HepG2 (cell line): Measurements from ENCODE around the gene AURKA. TPM values are rescaled to one million over a fixed set of nuclear protein-coding genes. Genes with fewer than 3 reads are reported as not detected.

Source experiments
- AKAP8 ChIP-seq: sonication (generic); formaldehyde crosslinking; IDR thresholded peaks from 2 replicates; pipeline ENCODE4 v1.5.1; 2020; ENCODE audit warnings: mild to moderate bottlenecking, missing genetic modification reagents
- BORCS8-MEF2B ChIP-seq: sonication (generic); formaldehyde crosslinking; IDR thresholded peaks from 2 replicates; pipeline ENCODE4 v1.8.0; 2022; ENCODE audit warnings: mild to moderate bottlenecking, missing genetic modification reagents
- CENPT ChIP-seq: sonication (generic); formaldehyde crosslinking; IDR thresholded peaks from 2 replicates; pipeline ENCODE4 v1.8.0; 2022; ENCODE audit warnings: low read depth, mild to moderate bottlenecking, moderate library complexity, missing genetic modification reagents
- DPF2 ChIP-seq: sonication (generic); formaldehyde crosslinking; IDR thresholded peaks from 2 replicates; pipeline ENCODE4 v1.4.0; 2020; ENCODE audit warnings: mild to moderate bottlenecking, low read depth, missing genetic modification reagents, borderline replicate concordance
- EED ChIP-seq: sonication (generic); formaldehyde crosslinking; IDR thresholded peaks from 2 replicates; pipeline ENCODE4 v1.5.0; 2020; ENCODE audit warnings: mild to moderate bottlenecking, missing genetic modification reagents
- HOXA5 ChIP-seq: sonication (generic); formaldehyde crosslinking; IDR thresholded peaks from 2 replicates; pipeline ENCODE4 v1.4.0; 2020; ENCODE audit warnings: missing genetic modification reagents
- HOXA7 ChIP-seq: sonication (generic); formaldehyde crosslinking; IDR thresholded peaks from 2 replicates; pipeline ENCODE4 v1.8.1; 2022; ENCODE audit warnings: mild to moderate bottlenecking, missing genetic modification reagents, moderate library complexity
- KDM4B ChIP-seq: sonication (generic); formaldehyde crosslinking; IDR thresholded peaks from 2 replicates; pipeline ENCODE4 v1.4.0; 2020; ENCODE audit warnings: missing genetic modification reagents
- MTF2 ChIP-seq: sonication (generic); formaldehyde crosslinking; IDR thresholded peaks from 2 replicates; pipeline ENCODE4 v1.5.0; 2020; ENCODE audit warnings: missing genetic modification reagents, borderline replicate concordance
- NFE2L1 ChIP-seq: sonication (generic); formaldehyde crosslinking; IDR thresholded peaks from 2 replicates; pipeline ENCODE4 v1.4.0; 2020; ENCODE audit warnings: missing genetic modification reagents, mild to moderate bottlenecking, borderline replicate concordance
- PCBP2 ChIP-seq: fragments of 200-400 bp; formaldehyde crosslinking; optimal IDR thresholded peaks from 2 replicates; pipeline ENCODE3; 2018; ENCODE audit warnings: low read length, low read depth; ENCODE audit not compliant: poor library complexity, severe bottlenecking
- SALL2 ChIP-seq: sonication (generic); formaldehyde crosslinking; IDR thresholded peaks from 2 replicates; pipeline ENCODE4 v1.8.1; 2023; ENCODE audit warnings: mild to moderate bottlenecking, missing genetic modification reagents, inconsistent platforms
- SIX4 ChIP-seq: sonication (generic); formaldehyde crosslinking; IDR thresholded peaks from 2 replicates; pipeline ENCODE4 v1.4.0; 2020; ENCODE audit warnings: missing genetic modification reagents
- TAF1 ChIP-seq: sonication (generic); formaldehyde crosslinking; IDR thresholded peaks from 2 replicates; pipeline ENCODE4 v1.4.0; 2020; ENCODE audit warnings: missing genetic modification reagents
- TEAD2 ChIP-seq: sonication (generic); formaldehyde crosslinking; IDR thresholded peaks from 2 replicates; pipeline ENCODE4 v1.9.0; 2021; ENCODE audit warnings: missing genetic modification reagents
- XBP1 ChIP-seq: sonication (generic); formaldehyde crosslinking; IDR thresholded peaks from 2 replicates; pipeline ENCODE4 v1.5.0; 2020; ENCODE audit warnings: missing genetic modification reagents
- ZBTB3 ChIP-seq: sonication (generic); formaldehyde crosslinking; IDR thresholded peaks from 2 replicates; pipeline ENCODE4 v1.4.0; 2020; ENCODE audit warnings: low read depth, mild to moderate bottlenecking, moderate library complexity, missing genetic modification reagents, borderline replicate concordance
- ZNF317 ChIP-seq: sonication (generic); formaldehyde crosslinking; IDR thresholded peaks from 2 replicates; pipeline ENCODE4 v1.5.0; 2020; ENCODE audit warnings: mild to moderate bottlenecking, missing genetic modification reagents
- ZNF333 ChIP-seq: sonication (generic); formaldehyde crosslinking; IDR thresholded peaks from 2 replicates; pipeline ENCODE4 v1.4.0; 2020; ENCODE audit warnings: mild to moderate bottlenecking, missing genetic modification reagents, borderline replicate concordance
- ZNF652 ChIP-seq: IDR thresholded peaks from 2 replicates; pipeline ENCODE4 v1.6.1; 2016; ENCODE audit warnings: low read depth, borderline replicate concordance
- ZNF678 ChIP-seq: sonication (generic); formaldehyde crosslinking; IDR thresholded peaks from 2 replicates; pipeline ENCODE4 v1.4.0; 2020; ENCODE audit warnings: mild to moderate bottlenecking, missing genetic modification reagents
- ZNF841 ChIP-seq: sonication (generic); formaldehyde crosslinking; IDR thresholded peaks from 2 replicates; pipeline ENCODE4 v1.8.1; 2023; ENCODE audit warnings: missing genetic modification reagents, borderline replicate concordance
- ZNF878 ChIP-seq: sonication (generic); formaldehyde crosslinking; IDR thresholded peaks from 2 replicates; pipeline ENCODE4 v1.8.1; 2023; ENCODE audit warnings: mild to moderate bottlenecking, missing genetic modification reagents, moderate library complexity
- polyA plus RNA-seq, 8 experiments: library from polyadenylated mRNA; depleted of rRNA in 3 of 8; stranded (reverse) in 7 of 8; unstranded in 1 of 8; fragments of >200 nt; fragmentation: Illumina TruSeq in 4 of 8; extraction: Trizol in 4 of 8; gene quantifications; 2 replicates each; pipeline versions ENCODE4 v1.2.1 to v1.2.3, GENCODE V29; 2011 to 2016; ENCODE audit warnings: low read depth in 4 of 8, missing spikeins in 1 of 8, mixed read lengths in 1 of 8; ENCODE audit not compliant: insufficient read depth in 1 of 8
- total RNA-seq, 5 experiments: library from RNA; depleted of rRNA; stranded (reverse); fragments of >200 nt; fragmentation: Illumina TruSeq; extraction: Trizol; gene quantifications; 2 replicates each; pipeline ENCODE4 v1.2.3, GENCODE V29; 2016; ENCODE audit warnings: low read depth in 1 of 5
- TF ChIP-seq, protein P1 (sequence below): sonication (generic); formaldehyde crosslinking; IDR thresholded peaks from 2 replicates; pipeline ENCODE4 v1.8.0; 2022; ENCODE audit warnings: missing genetic modification reagents, mild to moderate bottlenecking, moderate library complexity, borderline replicate concordance
- TF ChIP-seq, protein P2 (sequence below): sonication (generic); formaldehyde crosslinking; IDR thresholded peaks from 2 replicates; pipeline ENCODE4 v1.5.1; 2020; ENCODE audit warnings: mild to moderate bottlenecking, missing genetic modification reagents
- TF ChIP-seq, protein P3 (sequence below): IDR thresholded peaks from 2 replicates; pipeline ENCODE4 v1.6.1; 2016; ENCODE audit warnings: low read depth

AURKA gene
- total and polyA plus RNA-seq, 2 of the 13 experiments (the other 11 are each of a cell fraction or from before 2014, with no cell fraction given), result 96.4 to 224 TPM

- TF ChIP-seq, protein P1, sequence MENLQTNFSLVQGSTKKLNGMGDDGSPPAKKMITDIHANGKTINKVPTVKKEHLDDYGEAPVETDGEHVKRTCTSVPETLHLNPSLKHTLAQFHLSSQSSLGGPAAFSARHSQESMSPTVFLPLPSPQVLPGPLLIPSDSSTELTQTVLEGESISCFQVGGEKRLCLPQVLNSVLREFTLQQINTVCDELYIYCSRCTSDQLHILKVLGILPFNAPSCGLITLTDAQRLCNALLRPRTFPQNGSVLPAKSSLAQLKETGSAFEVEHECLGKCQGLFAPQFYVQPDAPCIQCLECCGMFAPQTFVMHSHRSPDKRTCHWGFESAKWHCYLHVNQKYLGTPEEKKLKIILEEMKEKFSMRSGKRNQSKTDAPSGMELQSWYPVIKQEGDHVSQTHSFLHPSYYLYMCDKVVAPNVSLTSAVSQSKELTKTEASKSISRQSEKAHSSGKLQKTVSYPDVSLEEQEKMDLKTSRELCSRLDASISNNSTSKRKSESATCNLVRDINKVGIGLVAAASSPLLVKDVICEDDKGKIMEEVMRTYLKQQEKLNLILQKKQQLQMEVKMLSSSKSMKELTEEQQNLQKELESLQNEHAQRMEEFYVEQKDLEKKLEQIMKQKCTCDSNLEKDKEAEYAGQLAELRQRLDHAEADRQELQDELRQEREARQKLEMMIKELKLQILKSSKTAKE (CRISPR knock-in tag), result no peak
- TF ChIP-seq TEAD2 (CRISPR knock-in tag) (no peak), SIX4 (CRISPR knock-in tag) (no peak), CENPT (0 out of 2 replicates have a peak, but pooled peaks have one; percentile 40), DPF2 (CRISPR knock-in tag) (no peak), HOXA5 (CRISPR knock-in tag) (no peak), NFE2L1 (CRISPR knock-in tag) (no peak), TAF1 (CRISPR knock-in tag) (no peak), ZNF652 (CRISPR knock-in tag) (no peak), KDM4B (CRISPR knock-in tag) (no peak), ZNF333 (no peak), HOXA7 (no peak), ZNF878 (no peak), XBP1 (CRISPR knock-in tag) (no peak), AKAP8 (CRISPR knock-in tag) (no peak), BORCS8-MEF2B (CRISPR knock-in tag) (no peak), PCBP2 (no peak), ZBTB3 (CRISPR knock-in tag) (no peak), ZNF841 (no peak), ZNF317 (CRISPR knock-in tag) (no peak), SALL2 (no peak), EED (CRISPR knock-in tag) (peak; percentile 59; the same call in 1 of the 2 replicates), MTF2 (CRISPR knock-in tag) (peak; percentile 75; the same call in 1 of the 2 replicates), ZNF678 (CRISPR knock-in tag) (no peak)
- TF ChIP-seq, protein P2, sequence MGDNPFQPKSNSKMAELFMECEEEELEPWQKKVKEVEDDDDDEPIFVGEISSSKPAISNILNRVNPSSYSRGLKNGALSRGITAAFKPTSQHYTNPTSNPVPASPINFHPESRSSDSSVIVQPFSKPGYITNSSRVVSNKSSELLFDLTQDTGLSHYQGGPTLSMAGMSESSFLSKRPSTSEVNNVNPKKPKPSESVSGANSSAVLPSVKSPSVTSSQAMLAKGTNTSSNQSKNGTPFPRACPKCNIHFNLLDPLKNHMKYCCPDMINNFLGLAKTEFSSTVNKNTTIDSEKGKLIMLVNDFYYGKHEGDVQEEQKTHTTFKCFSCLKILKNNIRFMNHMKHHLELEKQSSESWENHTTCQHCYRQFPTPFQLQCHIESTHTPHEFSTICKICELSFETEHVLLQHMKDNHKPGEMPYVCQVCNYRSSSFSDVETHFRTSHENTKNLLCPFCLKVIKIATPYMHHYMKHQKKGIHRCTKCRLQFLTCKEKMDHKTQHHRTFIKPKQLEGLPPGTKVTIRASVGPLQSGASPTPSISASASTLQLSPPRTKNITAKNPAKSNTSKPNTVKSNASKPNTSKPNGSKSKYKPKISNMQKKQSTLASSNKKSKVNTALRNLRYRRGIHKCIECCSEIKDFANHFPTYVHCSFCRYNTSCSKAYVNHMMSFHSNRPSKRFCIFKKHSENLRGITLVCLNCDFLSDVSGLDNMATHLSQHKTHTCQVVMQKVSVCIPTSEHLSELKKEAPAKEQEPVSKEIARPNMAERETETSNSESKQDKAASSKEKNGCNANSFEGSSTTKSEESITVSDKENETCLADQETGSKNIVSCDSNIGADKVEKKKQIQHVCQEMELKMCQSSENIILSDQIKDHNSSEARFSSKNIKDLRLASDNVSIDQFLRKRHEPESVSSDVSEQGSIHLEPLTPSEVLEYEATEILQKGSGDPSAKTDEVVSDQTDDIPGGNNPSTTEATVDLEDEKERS (CRISPR knock-in tag), result no peak
- TF ChIP-seq, protein P3, sequence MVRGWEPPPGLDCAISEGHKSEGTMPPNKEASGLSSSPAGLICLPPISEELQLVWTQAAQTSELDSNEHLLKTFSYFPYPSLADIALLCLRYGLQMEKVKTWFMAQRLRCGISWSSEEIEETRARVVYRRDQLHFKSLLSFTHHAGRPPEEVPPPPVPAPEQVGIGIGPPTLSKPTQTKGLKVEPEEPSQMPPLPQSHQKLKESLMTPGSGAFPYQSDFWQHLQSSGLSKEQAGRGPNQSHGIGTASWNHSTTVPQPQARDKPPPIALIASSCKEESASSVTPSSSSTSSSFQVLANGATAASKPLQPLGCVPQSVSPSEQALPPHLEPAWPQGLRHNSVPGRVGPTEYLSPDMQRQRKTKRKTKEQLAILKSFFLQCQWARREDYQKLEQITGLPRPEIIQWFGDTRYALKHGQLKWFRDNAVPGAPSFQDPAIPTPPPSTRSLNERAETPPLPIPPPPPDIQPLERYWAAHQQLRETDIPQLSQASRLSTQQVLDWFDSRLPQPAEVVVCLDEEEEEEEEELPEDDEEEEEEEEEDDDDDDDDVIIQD (CRISPR knock-in tag), result no peak
These were observed 48.1 kb downstream of the AURKA start (continued) for GRCh38 chr20:56343861-56344381.
